Retinal pigment epithelial cell (primary cell): ENCODE data around the gene CNTNAP2.

ENCODE experiments used
- DNase-seq: peaks from one replicate; pipeline ENCODE4 v3.0.0-alpha.2; 2010; ENCODE audit warnings: low read depth
- H3K4me3 ChIP-seq: 2 replicates; pipeline ENCODE4 v1.5.1; 2011; ENCODE audit warnings: mild to moderate bottlenecking, low read length, control low read depth, moderate library complexity
- TF ChIP-seq, protein P1 (sequence below): conservative IDR thresholded peaks from 2 replicates; pipeline ENCODE4 v1.5.1; 2011; ENCODE audit warnings: low read depth, low read length, control low read depth, inconsistent platforms

The CNTNAP2 gene

DNA sequence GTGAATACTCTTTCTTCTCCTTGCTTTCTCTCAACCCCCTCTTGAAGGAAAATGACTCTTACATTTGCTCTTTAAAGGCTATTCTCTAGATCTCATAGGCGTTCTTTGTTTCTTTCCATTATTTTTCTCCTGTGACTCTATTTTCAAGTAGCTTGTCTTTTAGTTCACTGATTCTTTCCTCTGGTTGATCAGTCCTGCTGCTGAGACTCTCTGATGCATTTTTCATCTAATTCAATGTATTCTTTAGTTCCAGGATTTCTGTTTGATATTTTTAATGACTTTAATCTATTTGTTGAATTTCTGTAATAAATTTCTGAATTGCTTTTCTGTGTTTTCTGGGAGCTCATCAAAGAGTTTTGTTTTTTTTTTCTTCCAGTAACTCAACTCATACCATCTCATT, 397.7 kb downstream of the CNTNAP2 start:
- DNase-seq = no peak
- TF ChIP-seq, protein P1, sequence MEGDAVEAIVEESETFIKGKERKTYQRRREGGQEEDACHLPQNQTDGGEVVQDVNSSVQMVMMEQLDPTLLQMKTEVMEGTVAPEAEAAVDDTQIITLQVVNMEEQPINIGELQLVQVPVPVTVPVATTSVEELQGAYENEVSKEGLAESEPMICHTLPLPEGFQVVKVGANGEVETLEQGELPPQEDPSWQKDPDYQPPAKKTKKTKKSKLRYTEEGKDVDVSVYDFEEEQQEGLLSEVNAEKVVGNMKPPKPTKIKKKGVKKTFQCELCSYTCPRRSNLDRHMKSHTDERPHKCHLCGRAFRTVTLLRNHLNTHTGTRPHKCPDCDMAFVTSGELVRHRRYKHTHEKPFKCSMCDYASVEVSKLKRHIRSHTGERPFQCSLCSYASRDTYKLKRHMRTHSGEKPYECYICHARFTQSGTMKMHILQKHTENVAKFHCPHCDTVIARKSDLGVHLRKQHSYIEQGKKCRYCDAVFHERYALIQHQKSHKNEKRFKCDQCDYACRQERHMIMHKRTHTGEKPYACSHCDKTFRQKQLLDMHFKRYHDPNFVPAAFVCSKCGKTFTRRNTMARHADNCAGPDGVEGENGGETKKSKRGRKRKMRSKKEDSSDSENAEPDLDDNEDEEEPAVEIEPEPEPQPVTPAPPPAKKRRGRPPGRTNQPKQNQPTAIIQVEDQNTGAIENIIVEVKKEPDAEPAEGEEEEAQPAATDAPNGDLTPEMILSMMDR = no peak
- no peak overlapping the region for H3K4me3 ChIP-seq

DNA sequence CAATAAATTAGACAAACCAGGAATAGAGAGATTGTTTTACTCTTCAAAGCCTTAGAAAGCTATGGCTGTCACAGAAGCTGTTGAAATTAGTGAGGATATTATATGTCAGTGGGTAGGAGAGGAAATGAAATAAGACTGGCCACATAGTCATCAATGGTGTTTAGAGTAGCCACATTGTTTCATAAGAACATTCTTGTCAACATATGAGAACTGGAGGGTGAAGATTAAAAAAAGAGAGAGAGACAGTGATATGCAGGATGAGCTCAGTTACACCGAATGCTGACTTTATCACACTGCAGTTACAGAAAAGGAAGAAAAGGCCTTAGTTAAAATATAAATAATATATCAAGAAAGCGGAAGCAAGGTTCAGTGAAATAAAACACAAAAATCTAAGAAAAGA, 412.0 kb downstream of the CNTNAP2 start:
- DNase-seq = no peak
- H3K4me3 ChIP-seq = no peak overlapping the region
- TF ChIP-seq, protein P1 = no peak

DNA sequence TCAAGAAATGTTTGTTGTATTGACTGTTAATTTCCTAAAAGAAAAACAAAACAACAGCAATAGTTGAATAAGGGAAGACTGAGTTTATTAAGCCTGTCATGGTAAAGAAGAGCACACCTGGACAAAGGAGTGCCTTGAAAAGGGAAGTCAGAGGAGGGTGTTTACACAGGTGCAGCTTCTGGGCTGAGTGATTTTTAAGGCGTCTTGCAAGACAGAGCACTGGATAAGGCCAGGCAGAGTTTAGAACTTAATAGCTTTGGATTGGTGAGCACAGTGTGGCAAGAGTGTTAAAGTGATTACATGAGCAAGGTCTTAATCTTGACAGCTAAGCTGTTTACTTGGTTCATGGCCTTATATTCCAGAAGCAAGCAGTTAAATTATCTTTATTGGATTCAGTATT, 423.2 kb downstream of the CNTNAP2 start:
- TF ChIP-seq, protein P1 = no peak
- no peak for DNase-seq
- no peak overlapping the region for H3K4me3 ChIP-seq

DNA sequence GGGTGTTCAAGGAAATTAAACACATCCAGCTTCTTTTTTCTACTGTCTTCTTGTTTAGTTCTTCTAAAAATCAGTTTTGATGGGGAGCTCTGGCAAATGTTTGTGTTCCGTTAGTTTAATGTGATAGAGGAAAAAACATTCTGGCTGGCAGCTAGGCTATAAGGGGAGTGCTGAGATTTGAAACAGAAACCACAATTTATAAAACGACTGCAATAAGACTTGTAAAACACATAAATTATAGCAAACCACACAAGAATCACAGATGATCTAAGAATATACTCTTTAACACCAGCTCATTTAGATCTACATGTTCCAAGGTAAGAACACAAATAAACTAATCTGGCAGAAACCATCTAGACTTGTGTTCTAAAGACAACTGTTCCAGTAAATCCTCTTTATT, 425.5 kb downstream of the CNTNAP2 start:
- H3K4me3 ChIP-seq = no peak overlapping the region
- TF ChIP-seq, protein P1 = no peak
- DNase-seq = no peak

DNA sequence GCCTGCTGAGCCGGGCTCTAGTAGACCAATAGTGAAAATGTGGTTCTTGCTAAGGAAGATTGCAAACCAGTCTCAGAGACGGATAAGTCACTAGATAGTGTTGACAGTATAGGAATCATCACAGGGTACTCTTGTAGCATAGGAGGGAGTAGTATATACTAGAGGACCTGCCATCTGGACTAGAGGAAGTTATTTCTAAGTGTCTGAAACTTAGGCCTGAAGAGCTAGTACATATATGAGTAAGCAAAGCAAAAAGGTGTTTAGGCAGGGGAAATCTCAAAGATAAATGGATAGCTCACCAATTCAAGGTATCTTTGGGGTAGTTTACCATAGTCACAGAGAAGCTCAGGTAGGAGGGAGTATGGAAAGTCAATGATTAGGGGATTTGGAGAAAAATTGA, 428.1 kb downstream of the CNTNAP2 start:
- TF ChIP-seq, protein P1 = no peak
- no peak overlapping the region for H3K4me3 ChIP-seq
- DNase-seq = no peak

DNA sequence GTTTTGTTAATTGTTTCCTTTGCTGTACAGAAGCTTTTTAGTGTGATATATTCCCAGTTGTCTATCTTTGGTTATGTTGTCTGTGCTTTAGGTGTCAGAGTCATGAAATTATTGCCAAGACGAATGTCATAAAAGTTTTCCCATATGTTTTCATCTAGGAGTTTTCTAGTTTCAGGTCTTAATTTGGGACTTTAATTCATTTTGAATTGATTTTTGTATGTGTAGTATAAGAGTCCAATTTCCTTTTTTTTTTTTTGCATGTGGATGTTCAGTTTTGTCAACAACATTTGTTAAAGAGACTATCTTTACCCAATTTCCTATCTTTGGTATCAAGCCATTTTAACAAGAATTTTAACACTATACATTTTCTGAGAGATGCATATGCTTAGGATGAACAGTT, 432.2 kb downstream of the CNTNAP2 start:
- no peak for DNase-seq
- TF ChIP-seq, protein P1 = no peak
- no peak overlapping the region for H3K4me3 ChIP-seq

DNA sequence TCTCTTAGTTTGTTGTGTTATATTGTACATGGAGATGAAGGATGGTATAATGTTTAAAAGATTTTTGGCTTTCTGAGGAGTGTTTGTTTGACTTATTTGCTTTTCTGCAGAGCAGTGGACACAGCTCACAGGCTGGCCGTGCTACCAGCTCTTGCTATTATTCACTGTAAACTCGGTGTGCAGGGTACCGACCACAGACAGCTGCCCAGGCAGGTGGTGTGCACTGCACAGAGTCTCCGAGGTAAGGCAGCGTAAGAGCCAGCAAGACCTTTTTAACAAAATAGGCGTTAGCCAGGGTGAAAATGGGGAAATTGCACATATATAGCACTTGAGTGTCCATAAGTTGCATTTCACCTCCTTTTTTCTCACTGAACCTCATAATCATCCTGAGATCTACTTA, 438.0 kb downstream of the CNTNAP2 start:
- TF ChIP-seq, protein P1 = no peak

More for the DNA sequence above, 438.0 kb downstream of the CNTNAP2 start:
- no peak overlapping the region for H3K4me3 ChIP-seq
- no peak for DNase-seq
